OCI-LY1 (cell line): Measurements from ENCODE around the gene DGKQ.

ENCODE experiments used
- EZH2 ChIP-seq: fragments of 200-600 bp; sonication (generic), shearing (Covaris generic); IDR thresholded peaks from 2 replicates; pipeline ENCODE4 v1.8.0; 2017; ENCODE audit warnings: borderline replicate concordance, mixed run types, mild to moderate bottlenecking, antibody characterized with exemption, low read length, moderate library complexity, mixed read lengths
- TF ChIP-seq, protein P1 (sequence below): fragments of 200-600 bp; sonication (generic), shearing (Covaris generic); IDR thresholded peaks from 2 replicates; pipeline ENCODE4 v1.5.1; 2017; ENCODE audit warnings: mild to moderate bottlenecking, antibody characterized with exemption, low read length, moderate library complexity, mixed read lengths

DNA sequence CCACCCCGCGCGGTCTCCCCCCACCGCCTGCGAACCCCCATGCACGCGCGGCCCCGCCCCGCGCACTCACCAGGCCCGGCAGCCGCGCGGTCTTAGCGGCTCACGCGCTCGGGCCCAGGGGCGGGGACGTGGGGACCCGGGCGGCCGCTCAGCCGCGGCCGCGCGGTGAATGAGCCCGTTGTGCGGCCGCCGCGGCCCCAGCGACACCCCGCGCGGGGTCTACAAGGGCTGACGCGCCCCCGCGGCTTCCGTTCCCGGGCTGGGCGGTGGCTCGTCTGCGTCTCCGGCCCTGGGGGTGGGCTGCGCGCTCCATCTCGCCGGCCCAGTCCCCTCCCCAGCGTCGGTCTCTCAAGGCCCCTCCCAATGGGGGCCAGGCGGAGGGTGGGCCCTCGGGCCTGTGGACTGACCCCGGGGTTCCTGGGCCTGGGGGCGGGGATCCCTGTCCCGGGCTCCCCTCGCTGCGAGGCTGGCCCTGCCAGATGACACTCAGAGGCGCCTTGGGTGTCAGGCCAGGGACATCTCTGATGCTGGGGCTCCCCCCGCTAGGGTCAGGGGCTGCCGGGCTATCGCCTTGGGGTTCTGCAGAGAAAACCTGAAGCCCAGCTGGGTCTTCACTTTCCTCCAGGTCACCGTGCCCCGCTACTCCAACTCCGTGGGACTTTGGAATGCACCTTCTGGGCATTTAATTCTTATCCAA lies 24.2 kb upstream of the DGKQ start:
- TF ChIP-seq, protein P1, sequence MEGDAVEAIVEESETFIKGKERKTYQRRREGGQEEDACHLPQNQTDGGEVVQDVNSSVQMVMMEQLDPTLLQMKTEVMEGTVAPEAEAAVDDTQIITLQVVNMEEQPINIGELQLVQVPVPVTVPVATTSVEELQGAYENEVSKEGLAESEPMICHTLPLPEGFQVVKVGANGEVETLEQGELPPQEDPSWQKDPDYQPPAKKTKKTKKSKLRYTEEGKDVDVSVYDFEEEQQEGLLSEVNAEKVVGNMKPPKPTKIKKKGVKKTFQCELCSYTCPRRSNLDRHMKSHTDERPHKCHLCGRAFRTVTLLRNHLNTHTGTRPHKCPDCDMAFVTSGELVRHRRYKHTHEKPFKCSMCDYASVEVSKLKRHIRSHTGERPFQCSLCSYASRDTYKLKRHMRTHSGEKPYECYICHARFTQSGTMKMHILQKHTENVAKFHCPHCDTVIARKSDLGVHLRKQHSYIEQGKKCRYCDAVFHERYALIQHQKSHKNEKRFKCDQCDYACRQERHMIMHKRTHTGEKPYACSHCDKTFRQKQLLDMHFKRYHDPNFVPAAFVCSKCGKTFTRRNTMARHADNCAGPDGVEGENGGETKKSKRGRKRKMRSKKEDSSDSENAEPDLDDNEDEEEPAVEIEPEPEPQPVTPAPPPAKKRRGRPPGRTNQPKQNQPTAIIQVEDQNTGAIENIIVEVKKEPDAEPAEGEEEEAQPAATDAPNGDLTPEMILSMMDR: no peak
- no peak for TF ChIP-seq EZH2
